Skin of body (tissue), 2 donors: ENCODE data around the gene QPRT. TPM values are rescaled to one million over a fixed set of nuclear protein-coding genes. Genes with fewer than 3 reads are reported as not detected.
"Not testable (repeated sequence)": the region's sequence is repeated elsewhere in the genome, so short reads cannot be mapped to it uniquely, and the experiment has no call there.

ENCODE experiments used
- DNase-seq: peaks from one replicate; lab custom pipeline; 2025; lab: John Stamatoyannopoulos, UW
- total RNA-seq: library from RNA; depleted of rRNA; stranded (reverse); fragments of >200 nt; gene quantifications from one replicate; pipeline ENCODE4 v1.2.3, GENCODE V29; 2014

QPRT gene
- total RNA-seq, 1 donor from 2014 or later, result 16.1 TPM

- DNase-seq, result no peak
These were observed 16.3 kb upstream of the QPRT start for GRCh38 chr16:29662729-29663015.

DNA sequence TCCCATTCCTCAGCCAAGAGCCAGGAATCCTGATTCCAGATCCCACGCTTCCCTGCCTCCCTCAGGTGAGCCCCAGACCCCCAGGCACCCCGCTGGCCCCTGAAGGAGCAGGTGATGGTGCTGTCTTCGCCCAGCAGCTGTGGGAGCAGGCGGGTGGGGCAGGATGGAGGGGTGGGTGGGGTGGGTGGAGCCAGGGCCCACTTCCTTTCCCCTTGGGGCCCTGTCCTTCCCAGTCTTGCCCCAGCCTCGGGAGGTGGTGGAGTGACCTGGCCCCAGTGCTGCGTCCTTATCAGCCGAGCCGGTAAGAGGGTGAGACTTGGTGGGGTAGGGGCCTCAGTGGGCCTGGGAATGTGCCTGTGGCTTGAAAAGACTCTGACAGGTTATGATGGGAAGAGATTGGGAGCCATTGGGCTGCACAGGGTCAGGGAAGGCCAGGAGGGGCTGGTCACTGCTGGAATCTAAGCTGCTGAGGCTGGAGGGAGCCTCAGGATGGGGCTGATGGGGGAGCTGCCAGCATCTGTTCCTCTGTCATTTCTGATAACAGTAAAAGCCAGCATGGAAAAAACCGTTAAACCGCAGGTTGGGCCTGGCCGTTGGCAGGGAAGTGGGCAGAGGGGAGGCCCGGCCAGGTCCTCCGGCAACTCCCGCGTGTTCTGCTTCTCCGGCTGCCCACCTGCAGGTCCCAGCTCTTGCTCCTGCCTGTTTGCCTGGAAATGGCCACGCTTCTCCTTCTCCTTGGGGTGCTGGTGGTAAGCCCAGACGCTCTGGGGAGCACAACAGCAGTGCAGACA, 15.8 kb upstream of the QPRT start, which contains the start of gene SPN:
Gene SPN, plus strand, starts transcription at position 232 of the 791 bp plus-strand sequence. Its CDS starts 482 bp downstream, at position 714.
- DNase-seq, result no peak

GRCh38 chr16:29663807-29664090, 15.2 kb upstream of the QPRT start:
- no peak for DNase-seq

- DNase-seq, result no peak
These were observed 14.7 kb upstream of the QPRT start for GRCh38 chr16:29664091-29664921.

GRCh38 chr16:29665294-29666077, 13.5 kb upstream of the QPRT start:
- DNase-seq, result no peak

DNA sequence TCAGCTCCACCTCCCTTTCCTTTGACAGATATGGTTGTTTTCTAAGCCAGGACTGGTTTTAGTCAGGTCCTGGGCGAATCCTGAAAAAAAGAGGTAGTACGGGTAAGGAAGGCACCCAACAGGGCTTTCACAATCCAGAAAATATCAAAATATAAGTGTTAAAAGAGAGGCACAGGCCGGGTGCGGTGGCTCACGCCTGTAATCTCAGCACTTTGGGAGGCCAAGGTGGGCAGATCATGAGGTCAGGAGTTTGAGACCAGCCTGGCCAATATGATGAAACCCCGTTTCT, 11.7 kb upstream of the QPRT start:
- not testable (repeated sequence) for DNase-seq

DNA sequence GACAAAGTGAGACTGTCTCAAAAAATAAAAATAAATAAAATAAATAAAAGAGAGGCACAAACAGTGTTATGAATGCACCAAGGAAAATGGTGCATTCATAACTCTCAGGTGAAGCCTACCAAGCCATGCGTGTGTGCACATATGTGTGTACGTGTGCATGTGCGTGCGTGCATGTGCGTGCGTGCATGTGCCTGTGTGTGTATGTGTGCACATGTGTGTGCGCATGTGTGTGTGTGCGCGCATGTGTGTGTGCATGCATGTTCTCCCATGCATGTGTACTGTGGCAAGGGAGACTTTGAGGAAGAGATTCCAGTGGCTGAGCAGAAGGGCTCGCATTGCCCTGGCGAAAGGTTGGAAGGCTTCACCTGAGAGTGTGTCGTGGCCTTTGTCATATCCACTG, 11.2 kb upstream of the QPRT start:
- DNase-seq, result no peak

- DNase-seq, result no peak
These were observed 10.7 kb upstream of the QPRT start for GRCh38 chr16:29668267-29668666.

DNA sequence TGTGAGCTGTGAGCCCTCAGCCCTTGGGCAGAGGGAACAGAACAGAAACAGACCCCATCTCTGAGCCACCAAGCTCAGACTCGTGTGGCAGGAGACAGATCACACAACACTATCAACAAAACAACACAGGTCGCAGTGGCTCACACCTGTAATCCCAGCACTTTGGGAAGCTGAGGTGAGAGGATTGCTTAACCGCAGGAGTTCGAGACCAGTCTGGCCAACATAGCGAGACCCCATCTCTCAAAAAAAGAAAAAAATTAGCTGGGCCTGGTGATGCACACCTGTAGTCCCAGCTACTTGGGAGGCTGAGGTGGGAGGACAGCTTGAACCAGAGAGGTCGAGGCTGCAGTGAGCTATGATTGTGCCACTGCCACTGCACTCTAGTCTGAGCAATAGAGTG, 5.5 kb upstream of the QPRT start:
- no peak for DNase-seq

GRCh38 chr16:29674188-29674587, 4.8 kb upstream of the QPRT start:
- DNase-seq, result peak; percentile 6

DNA sequence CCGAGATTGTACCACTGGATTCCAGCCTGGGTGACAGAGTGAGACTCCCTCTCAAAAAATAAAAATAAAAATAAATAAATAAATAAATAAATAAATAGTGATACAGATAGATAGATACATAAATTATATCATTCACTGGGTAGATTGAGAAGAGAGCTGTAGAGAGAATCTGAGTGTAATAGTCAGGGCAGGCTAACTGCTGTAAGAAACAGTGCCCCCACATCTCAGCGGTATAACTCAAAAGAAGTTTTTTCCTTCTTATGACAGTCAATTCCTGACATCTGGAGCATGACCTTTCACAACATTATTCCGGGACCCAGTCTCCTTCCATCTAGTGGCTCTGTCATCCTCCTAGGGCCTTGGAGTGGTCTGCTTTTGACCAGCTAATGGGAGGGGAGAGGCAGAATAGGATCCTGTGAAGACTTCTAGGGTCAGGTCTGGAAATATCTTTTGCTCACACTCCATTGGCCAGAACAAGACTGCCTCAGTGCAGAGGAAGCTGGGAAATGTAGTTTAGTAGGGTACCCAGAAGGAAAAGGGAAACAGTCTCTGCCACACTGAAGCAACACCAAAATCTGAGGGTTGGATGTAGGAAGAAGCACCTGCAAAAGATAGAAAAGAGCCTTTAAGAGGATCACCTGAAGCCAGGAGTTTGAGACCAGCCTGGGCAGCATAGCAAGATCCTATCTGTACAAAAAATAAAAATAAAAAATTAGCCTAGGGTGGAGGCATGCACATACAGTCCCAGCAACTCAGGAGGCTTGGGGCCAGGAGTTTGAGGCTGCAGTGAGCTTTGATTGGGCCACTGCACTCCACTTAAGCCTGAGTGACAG, 3.0 kb upstream of the QPRT start:
- peak; percentile 38 for DNase-seq

DNA sequence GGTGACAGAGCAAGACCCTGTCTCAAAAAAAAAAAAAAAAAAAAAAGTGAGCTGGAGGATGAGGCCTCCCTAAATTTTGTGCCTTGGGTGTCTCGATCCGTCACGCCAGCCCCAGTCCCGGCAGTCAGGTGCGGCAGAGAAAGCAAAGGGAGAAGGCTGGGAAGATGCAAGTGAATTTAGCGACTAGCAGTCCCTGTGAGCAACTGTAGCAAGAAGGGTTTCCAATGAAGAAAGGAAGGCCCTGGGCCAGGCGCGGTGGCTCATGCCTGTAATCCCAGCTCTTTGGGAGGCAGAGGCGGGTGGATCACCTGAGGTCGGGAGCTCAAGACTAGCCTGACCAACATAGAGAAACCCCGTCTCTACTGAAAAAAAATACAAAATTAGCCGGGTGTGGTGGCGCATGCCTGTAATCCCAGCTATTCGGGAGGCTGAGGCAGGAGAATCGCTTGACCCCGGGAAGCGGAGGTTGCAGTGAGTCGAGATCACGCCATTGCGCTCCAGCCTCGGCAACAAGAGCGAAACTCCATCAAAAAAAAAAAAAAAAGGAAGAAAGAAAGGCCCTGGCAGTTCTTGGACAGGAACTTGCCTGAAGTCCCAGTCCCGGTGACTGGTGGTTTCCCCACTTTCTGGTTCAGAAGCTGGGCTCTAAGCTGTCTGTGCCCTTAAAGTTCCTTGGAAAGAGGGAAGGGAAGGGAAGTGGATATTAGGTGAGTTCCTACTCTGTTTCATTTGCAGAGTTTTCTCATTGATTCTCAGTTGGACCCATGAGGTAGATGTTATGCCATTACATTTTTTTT, 1.8 kb upstream of the QPRT start:
- no peak for DNase-seq

- DNase-seq, result no peak
These were observed 1.2 kb downstream of the QPRT start for GRCh38 chr16:29680180-29680598.

GRCh38 chr16:29683543-29684090, 4.6 kb downstream of the QPRT start:
- no peak for DNase-seq

GRCh38 chr16:29684679-29685078, 5.7 kb downstream of the QPRT start:
- DNase-seq, result no peak

- no peak for DNase-seq
These were observed 7.9 kb downstream of the QPRT start for GRCh38 chr16:29686740-29687332.

DNA sequence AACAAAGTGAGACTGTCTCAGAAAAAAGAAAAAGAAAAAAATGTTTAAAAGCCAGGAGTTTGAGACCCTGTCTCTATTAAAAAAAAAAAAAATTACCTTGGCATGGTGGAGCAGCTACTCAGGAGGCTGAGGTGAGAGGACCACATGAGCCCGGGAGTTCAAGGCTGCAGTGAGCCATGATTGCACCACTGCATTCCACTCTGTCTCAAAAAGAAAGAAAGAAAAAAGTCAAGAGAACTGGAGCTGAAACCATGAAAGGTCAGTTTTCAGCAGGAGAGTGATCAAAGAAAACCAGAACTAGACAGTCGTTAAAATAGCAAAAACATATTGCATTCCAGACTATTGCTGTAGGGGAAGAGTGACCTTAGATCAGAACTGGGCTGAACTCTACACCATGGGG, 8.8 kb downstream of the QPRT start:
- no peak for DNase-seq

DNA sequence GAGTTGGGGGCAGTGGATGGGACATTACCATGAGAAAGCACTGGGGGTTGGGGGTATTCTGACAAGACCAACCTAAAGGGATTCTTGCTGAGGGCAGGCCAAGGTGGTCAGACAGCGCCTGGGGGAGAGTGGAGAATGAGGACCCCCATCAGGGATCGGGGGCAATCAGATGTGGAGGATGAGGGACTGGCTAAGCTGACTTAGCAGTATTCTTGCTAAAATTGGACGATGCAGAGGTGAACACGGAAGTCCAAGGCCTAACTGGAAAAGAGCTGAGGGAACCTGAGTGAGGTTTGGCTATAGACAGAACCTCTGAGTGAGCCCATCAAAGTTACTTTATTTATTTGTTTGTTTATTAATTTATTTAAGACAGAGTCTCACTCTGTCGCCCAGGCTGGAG, 9.2 kb downstream of the QPRT start:
- no peak for DNase-seq

- not testable (repeated sequence) for DNase-seq
These were observed 10.7 kb downstream of the QPRT start for GRCh38 chr16:29689490-29690351.
